ENCODE results near the gene CIRBP. TPM values are rescaled to one million over a fixed set of nuclear protein-coding genes. Genes with fewer than 3 reads are reported as not detected.
A peak's percentile ranks its signal among the peaks of the same experiment; 100 is the strongest.

The CIRBP gene
- total and polyA plus RNA-seq, 4 donors = 41.1 to 135 (median 96.9) TPM

DNA sequence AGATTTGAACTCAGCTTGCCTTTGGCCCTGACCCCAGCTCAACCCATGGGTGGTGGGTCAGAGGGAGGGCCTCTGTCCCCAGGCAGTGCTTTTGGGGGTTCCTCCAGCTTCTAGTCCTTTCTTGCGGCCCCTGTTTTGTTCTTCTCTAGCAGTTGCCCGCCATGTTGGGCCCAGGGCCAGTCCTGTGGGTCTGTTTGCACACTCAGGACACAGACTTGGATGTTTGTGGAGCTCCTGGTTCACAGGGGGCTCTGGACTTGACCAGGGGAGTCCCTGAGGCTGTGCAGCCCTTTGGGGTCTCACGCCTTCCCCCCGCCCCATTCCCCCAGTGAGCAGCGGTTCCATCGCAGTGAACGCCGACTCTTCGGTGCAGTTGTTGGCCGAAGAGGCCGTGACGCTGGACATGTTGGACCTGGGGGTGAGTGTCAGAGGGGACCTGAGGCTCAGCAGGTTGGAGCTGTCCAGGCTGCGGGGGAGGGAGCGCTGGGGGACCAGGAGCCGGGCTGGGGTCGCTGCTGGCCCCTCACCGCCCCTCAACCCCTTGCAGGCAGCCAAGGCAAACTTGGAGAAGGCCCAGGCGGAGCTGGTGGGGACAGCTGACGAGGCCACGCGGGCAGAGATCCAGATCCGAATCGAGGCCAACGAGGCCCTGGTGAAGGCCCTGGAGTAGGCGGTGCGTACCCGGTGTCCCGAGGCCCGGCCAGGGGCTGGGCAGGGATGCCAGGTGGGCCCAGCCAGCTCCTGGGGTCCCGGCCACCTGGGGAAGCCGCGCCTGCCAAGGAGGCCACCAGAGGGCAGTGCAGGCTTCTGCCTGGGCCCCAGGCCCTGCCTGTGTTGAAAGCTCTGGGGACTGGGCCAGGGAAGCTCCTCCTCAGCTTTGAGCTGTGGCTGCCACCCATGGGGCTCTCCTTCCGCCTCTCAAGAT is 25.1 kb upstream of the CIRBP start:
- 23% methylated on average over 33 of the region's 33 CpGs for WGBS
- H3K36me3 ChIP-seq (ENCODE audit: control insufficient read depth in 4 of 4, insufficient read depth in 3 of 4, low read depth in 1 of 4, low read length in 3 of 4) = no peaks in the 10 kb centered on the region
- H3K9ac ChIP-seq (ENCODE audit: low read depth in 1 of 2, low read length in 2 of 2) = peak overlapping the region in 1 of 2 donors; percentile 21
- TF ChIP-seq, protein P1, sequence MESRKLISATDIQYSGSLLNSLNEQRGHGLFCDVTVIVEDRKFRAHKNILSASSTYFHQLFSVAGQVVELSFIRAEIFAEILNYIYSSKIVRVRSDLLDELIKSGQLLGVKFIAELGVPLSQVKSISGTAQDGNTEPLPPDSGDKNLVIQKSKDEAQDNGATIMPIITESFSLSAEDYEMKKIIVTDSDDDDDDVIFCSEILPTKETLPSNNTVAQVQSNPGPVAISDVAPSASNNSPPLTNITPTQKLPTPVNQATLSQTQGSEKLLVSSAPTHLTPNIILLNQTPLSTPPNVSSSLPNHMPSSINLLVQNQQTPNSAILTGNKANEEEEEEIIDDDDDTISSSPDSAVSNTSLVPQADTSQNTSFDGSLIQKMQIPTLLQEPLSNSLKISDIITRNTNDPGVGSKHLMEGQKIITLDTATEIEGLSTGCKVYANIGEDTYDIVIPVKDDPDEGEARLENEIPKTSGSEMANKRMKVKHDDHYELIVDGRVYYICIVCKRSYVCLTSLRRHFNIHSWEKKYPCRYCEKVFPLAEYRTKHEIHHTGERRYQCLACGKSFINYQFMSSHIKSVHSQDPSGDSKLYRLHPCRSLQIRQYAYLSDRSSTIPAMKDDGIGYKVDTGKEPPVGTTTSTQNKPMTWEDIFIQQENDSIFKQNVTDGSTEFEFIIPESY (IDR thresholded peaks at IDR 0.05) = no peak
- TF ChIP-seq HNF4G (IDR thresholded peaks at IDR 0.05) (no peak), YY1 (IDR thresholded peaks at IDR 0.05) (peak; percentile 5), HNF4A (conservative IDR thresholded peaks at IDR 0.05) (no peak), TAF1 (conservative IDR thresholded peaks at IDR 0.05) (no peak), RXRA (IDR thresholded peaks at IDR 0.05) (peak; percentile 8 to 42), FOXA1 (IDR thresholded peaks at IDR 0.05) (no peak), SP1 (IDR thresholded peaks at IDR 0.05) (no peak), FOXA2 (IDR thresholded peaks at IDR 0.05) (no peak), RAD21 (IDR thresholded peaks at IDR 0.05) (peak; percentile 89 to 94), EGR1 (IDR thresholded peaks at IDR 0.05; ENCODE audit: low read depth in 2 of 2) (no peak), NR2F2 (IDR thresholded peaks at IDR 0.05) (no peak), GABPA (IDR thresholded peaks at IDR 0.05 in 1 of 2, conservative IDR thresholded peaks at IDR 0.05 in 1 of 2) (no peak), JUND (IDR thresholded peaks at IDR 0.05) (no peak)
- TF ChIP-seq, protein P2, sequence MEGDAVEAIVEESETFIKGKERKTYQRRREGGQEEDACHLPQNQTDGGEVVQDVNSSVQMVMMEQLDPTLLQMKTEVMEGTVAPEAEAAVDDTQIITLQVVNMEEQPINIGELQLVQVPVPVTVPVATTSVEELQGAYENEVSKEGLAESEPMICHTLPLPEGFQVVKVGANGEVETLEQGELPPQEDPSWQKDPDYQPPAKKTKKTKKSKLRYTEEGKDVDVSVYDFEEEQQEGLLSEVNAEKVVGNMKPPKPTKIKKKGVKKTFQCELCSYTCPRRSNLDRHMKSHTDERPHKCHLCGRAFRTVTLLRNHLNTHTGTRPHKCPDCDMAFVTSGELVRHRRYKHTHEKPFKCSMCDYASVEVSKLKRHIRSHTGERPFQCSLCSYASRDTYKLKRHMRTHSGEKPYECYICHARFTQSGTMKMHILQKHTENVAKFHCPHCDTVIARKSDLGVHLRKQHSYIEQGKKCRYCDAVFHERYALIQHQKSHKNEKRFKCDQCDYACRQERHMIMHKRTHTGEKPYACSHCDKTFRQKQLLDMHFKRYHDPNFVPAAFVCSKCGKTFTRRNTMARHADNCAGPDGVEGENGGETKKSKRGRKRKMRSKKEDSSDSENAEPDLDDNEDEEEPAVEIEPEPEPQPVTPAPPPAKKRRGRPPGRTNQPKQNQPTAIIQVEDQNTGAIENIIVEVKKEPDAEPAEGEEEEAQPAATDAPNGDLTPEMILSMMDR (IDR thresholded peaks at IDR 0.05; ENCODE audit: low read depth, low read length, missing input control) = peak; percentile 93
- TF ChIP-seq, protein P3, sequence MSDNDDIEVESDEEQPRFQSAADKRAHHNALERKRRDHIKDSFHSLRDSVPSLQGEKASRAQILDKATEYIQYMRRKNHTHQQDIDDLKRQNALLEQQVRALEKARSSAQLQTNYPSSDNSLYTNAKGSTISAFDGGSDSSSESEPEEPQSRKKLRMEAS (IDR thresholded peaks at IDR 0.05) = no peak
- TF ChIP-seq, protein P4, sequence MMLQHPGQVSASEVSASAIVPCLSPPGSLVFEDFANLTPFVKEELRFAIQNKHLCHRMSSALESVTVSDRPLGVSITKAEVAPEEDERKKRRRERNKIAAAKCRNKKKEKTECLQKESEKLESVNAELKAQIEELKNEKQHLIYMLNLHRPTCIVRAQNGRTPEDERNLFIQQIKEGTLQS (IDR thresholded peaks at IDR 0.05) = no peak
- TF ChIP-seq, protein P5, sequence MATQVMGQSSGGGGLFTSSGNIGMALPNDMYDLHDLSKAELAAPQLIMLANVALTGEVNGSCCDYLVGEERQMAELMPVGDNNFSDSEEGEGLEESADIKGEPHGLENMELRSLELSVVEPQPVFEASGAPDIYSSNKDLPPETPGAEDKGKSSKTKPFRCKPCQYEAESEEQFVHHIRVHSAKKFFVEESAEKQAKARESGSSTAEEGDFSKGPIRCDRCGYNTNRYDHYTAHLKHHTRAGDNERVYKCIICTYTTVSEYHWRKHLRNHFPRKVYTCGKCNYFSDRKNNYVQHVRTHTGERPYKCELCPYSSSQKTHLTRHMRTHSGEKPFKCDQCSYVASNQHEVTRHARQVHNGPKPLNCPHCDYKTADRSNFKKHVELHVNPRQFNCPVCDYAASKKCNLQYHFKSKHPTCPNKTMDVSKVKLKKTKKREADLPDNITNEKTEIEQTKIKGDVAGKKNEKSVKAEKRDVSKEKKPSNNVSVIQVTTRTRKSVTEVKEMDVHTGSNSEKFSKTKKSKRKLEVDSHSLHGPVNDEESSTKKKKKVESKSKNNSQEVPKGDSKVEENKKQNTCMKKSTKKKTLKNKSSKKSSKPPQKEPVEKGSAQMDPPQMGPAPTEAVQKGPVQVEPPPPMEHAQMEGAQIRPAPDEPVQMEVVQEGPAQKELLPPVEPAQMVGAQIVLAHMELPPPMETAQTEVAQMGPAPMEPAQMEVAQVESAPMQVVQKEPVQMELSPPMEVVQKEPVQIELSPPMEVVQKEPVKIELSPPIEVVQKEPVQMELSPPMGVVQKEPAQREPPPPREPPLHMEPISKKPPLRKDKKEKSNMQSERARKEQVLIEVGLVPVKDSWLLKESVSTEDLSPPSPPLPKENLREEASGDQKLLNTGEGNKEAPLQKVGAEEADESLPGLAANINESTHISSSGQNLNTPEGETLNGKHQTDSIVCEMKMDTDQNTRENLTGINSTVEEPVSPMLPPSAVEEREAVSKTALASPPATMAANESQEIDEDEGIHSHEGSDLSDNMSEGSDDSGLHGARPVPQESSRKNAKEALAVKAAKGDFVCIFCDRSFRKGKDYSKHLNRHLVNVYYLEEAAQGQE (IDR thresholded peaks at IDR 0.05) = no peak
- no peaks in the 10 kb centered on the region for H3K9me3 ChIP-seq (ENCODE audit: control insufficient read depth in 4 of 4, low read length in 3 of 4)
- H3K27ac ChIP-seq (ENCODE audit: low read depth in 1 of 2, low read length in 2 of 2) = peak overlapping the region; percentile 86 to 92
- H3K4me3 ChIP-seq (ENCODE audit: low read depth in 1 of 3, low read length in 3 of 3) = peak overlapping the region in 1 of 3 donors; percentile 38
- DNase-seq (ENCODE audit: low spot score) = peak; percentile 88
- no peaks in the 10 kb centered on the region for H3K27me3 ChIP-seq (ENCODE audit: control insufficient read depth in 4 of 4, insufficient read depth in 4 of 4, low read length in 3 of 4)
- peaks cover 34 to 73% (median 57%) of the 10 kb centered on the region in 4 donors for H3K4me1 ChIP-seq (ENCODE audit: control insufficient read depth in 4 of 4, insufficient read depth in 4 of 4, low read length in 3 of 4)

Data from liver (tissue), 9 donors.